ENCODE data around the gene NCKAP5.

Gene NCKAP5

DNA sequence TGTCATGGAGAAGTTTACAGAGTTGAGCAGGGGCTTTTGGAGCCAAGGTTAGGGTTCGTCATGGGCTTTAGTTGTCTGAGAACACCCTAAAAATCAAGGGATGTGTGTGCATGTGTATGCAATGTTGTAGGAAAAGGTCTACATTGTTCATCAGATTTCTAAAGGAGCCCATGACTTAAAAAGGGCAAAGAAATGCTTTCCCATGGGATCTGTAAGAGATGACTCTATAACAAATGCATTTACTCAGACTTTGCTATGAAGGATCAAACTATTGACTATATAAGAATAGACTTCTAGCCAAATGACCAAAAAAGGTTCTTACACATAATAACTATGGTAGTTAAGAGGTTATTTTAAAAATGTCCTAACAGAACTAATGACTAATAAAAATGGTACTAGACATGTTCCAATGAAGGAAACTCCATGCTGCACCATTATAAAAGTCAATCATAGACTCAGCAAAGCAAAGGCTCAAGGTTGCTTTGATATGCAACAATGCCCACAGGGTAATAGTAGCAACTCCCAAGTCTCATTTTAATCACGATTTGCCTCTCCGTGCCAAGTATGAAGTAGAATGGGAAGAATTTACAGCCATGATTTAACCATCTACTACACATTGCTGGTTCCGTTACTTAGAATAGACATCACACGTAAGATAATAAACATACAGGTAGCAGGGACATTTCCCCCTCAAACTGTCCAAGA lies 158.5 kb downstream of the NCKAP5 start:
- Mint-ChIP-seq H3K36me3 (ENCODE audit: low read depth) (no peaks in the 10 kb centered on the region), H3K4me1 (no peaks in the 10 kb centered on the region), H3K27me3 (ENCODE audit: low read depth) (peaks cover 4% of the 10 kb centered on the region), H3K4me3 (no peak overlapping the region), H3K27ac (no peak overlapping the region), H3K9me3 (no peaks in the 10 kb centered on the region)
- TF ChIP-seq, protein P1, sequence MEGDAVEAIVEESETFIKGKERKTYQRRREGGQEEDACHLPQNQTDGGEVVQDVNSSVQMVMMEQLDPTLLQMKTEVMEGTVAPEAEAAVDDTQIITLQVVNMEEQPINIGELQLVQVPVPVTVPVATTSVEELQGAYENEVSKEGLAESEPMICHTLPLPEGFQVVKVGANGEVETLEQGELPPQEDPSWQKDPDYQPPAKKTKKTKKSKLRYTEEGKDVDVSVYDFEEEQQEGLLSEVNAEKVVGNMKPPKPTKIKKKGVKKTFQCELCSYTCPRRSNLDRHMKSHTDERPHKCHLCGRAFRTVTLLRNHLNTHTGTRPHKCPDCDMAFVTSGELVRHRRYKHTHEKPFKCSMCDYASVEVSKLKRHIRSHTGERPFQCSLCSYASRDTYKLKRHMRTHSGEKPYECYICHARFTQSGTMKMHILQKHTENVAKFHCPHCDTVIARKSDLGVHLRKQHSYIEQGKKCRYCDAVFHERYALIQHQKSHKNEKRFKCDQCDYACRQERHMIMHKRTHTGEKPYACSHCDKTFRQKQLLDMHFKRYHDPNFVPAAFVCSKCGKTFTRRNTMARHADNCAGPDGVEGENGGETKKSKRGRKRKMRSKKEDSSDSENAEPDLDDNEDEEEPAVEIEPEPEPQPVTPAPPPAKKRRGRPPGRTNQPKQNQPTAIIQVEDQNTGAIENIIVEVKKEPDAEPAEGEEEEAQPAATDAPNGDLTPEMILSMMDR (IDR thresholded peaks at IDR 0.05; ENCODE audit: unreplicated experiment in 3 of 3), result no peak

DNA sequence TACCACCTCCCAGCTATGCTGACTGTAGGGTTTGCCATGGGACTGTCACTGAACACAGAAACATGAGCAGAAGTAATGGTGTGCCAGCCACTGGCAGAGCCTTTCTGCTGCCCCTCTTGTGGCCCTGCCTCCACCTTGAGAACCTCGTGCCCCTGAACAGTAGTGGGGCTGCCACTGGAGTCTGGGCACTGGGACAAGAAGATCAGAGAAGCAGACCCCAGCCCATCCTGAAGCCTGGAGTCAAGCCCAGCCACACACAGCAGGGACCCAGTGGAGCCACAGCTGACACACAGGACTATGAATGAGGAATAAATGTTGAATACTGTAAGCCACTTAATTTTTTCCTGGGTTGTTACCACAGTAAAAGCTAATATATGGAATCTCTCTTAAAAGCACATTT lies 159.6 kb downstream of the NCKAP5 start:
- no peaks in the 10 kb centered on the region for H3K9me3 Mint-ChIP-seq
- no peak overlapping the region for H3K4me3 Mint-ChIP-seq
- no peaks in the 10 kb centered on the region for H3K36me3 Mint-ChIP-seq (ENCODE audit: low read depth)
- peaks cover 4% of the 10 kb centered on the region for H3K27me3 Mint-ChIP-seq (ENCODE audit: low read depth)
- TF ChIP-seq, protein P1 (IDR thresholded peaks at IDR 0.05; ENCODE audit: unreplicated experiment in 3 of 3), result no peak
- H3K27ac Mint-ChIP-seq, result no peak overlapping the region
- no peaks in the 10 kb centered on the region for H3K4me1 Mint-ChIP-seq

DNA sequence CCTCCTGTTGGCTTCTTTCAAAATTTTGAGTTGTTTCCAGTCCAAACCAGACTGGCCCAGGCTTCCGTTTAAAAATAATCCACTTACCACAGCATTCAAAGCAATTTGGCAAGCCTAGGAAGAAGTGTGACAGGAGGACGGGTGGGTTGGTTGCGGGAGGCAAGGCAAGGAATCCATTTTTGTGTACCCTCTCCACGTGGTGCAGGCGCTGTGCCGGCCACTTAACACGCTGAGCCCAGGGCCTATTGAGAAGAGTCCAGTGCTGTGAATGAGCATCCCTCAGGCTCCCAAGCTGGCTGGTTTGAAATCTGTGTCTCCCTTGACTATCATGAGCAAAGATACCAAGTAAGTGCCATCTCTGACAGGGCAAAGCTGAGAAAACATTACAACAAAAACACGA lies 160.9 kb downstream of the NCKAP5 start:
- TF ChIP-seq, protein P1 (IDR thresholded peaks at IDR 0.05; ENCODE audit: unreplicated experiment in 3 of 3), result no peak
- Mint-ChIP-seq H3K36me3 (ENCODE audit: low read depth) (no peaks in the 10 kb centered on the region), H3K27ac (no peak overlapping the region), H3K4me3 (no peak overlapping the region), H3K27me3 (ENCODE audit: low read depth) (peaks cover 4% of the 10 kb centered on the region), H3K4me1 (no peaks in the 10 kb centered on the region), H3K9me3 (no peaks in the 10 kb centered on the region)

DNA sequence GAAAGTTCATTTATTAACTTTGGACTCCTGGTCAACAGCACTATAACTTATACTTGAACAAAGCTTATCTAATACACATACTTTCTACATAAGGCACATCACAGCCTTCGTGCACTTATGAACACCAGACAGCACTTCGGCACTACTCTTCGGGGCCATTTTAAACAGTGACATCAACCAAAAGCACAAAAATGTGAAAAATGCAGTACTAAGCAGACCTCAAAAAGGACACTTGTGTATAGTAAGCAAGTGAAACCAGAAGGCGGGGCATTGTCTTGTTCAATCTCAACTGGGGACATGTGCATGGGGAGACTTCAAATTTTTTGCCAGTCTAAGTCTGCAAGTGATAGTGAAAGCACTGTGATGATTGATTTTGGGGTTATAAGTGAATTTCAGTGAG lies 163.0 kb downstream of the NCKAP5 start:
- Mint-ChIP-seq H3K36me3 (ENCODE audit: low read depth) (no peaks in the 10 kb centered on the region), H3K4me3 (no peak overlapping the region), H3K27ac (no peak overlapping the region), H3K4me1 (no peaks in the 10 kb centered on the region), H3K9me3 (no peaks in the 10 kb centered on the region), H3K27me3 (ENCODE audit: low read depth) (no peaks in the 10 kb centered on the region)
- TF ChIP-seq, protein P1 (IDR thresholded peaks at IDR 0.05; ENCODE audit: unreplicated experiment in 3 of 3), result no peak

DNA sequence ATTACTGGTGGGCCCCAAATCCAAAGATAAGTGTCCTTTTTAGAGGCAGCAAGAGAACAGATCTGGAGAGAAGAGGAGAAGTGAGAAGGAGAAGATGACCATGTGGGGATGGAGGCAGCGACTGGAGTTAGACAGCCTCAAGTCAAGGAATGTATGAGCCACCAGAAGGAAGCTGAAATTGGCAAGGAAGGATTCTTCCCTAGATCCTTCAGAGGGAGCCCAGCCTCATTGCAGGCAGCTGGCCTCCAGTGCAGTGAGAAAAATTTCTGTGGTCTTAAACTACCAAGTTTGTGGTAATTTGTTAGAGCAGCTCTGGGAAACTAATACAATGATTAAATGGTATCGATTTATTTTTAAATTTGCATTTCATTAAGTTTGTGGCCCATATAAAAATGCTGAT lies 167.9 kb downstream of the NCKAP5 start:
- no peaks in the 10 kb centered on the region for H3K27me3 Mint-ChIP-seq (ENCODE audit: low read depth)
- H3K27ac Mint-ChIP-seq, result no peak overlapping the region
- TF ChIP-seq, protein P1 (IDR thresholded peaks at IDR 0.05; ENCODE audit: unreplicated experiment in 3 of 3), result no peak
- no peaks in the 10 kb centered on the region for H3K36me3 Mint-ChIP-seq (ENCODE audit: low read depth)
- no peaks in the 10 kb centered on the region for H3K4me1 Mint-ChIP-seq
- no peaks in the 10 kb centered on the region for H3K9me3 Mint-ChIP-seq
- no peak overlapping the region for H3K4me3 Mint-ChIP-seq

DNA sequence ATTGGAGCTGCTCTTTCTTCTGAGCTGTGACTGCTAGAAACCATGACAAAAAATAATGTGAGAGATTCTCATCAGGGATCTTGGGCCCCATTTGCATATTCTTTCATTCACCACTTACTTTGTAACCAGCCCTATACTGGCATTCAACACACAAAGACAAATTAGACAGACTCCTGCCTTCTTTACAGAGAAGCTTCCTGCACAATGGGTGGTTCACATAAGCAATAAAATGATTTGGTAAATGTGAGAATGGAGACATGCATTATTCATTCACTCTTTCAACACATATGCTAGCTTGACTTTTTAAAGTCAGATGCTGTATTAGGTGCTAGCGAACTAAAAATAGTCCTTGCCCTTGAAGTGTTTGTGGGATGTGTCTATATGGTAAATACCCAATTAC lies 174.4 kb downstream of the NCKAP5 start:
- Mint-ChIP-seq H3K36me3 (ENCODE audit: low read depth) (peaks cover 8% of the 10 kb centered on the region), H3K4me3 (no peak overlapping the region), H3K4me1 (no peaks in the 10 kb centered on the region), H3K27ac (no peak overlapping the region), H3K27me3 (ENCODE audit: low read depth) (no peaks in the 10 kb centered on the region), H3K9me3 (peaks cover 17% of the 10 kb centered on the region)
- TF ChIP-seq, protein P1 (IDR thresholded peaks at IDR 0.05; ENCODE audit: unreplicated experiment in 3 of 3), result no peak

Data from nephron (organoid).